GM23338 (cell line): Measurements from ENCODE around the gene SLC4A2.

Source experiments
- CREB1 ChIP-seq: fragments of 250-450 bp; sonication (Bioruptor Pico); IDR thresholded peaks from 2 replicates; pipeline ENCODE4 v1.5.0; 2020; ENCODE audit warnings: low read depth, mild to moderate bottlenecking, moderate library complexity
- EZH2 ChIP-seq: fragments of 200-600 bp; sonication (generic); IDR thresholded peaks from one replicate; pipeline ENCODE4 v1.8.0; 2017; ENCODE audit warnings: antibody characterized with exemption, mild to moderate bottlenecking, low read depth; ENCODE audit not compliant: unreplicated experiment
- EZH2phosphoT487 ChIP-seq: fragments of 200-600 bp; sonication (generic); IDR thresholded peaks from one replicate; pipeline ENCODE4 v1.8.1; 2018; ENCODE audit warnings: antibody characterized with exemption; ENCODE audit not compliant: unreplicated experiment
- NANOG ChIP-seq: IDR thresholded peaks from 2 replicates; pipeline ENCODE4 v1.6.1; 2016; ENCODE audit warnings: antibody characterized with exemption, borderline replicate concordance
- POLR2AphosphoS5 ChIP-seq: IDR thresholded peaks from 2 replicates; pipeline ENCODE4 v1.6.1; 2016; ENCODE audit warnings: antibody characterized with exemption, low read depth
- STAT1 ChIP-seq: IDR thresholded peaks from one replicate; pipeline ENCODE4 v1.6.1; 2016; ENCODE audit warnings: antibody characterized with exemption; ENCODE audit not compliant: unreplicated experiment
- TF ChIP-seq, protein P1 (sequence below), 2 experiments: fragments of 200-600 bp in 1 of 2; sonication (generic) in 1 of 2; conservative IDR thresholded peaks; 2 replicates each; pipeline versions ENCODE4 v1.5.1 to v1.6.1; 2016 to 2017; ENCODE audit warnings: antibody characterized with exemption in 2 of 2, low read depth in 2 of 2, mild to moderate bottlenecking in 2 of 2, moderate library complexity in 1 of 2
- TF ChIP-seq, protein P2 (sequence below): IDR thresholded peaks from 2 replicates; pipeline ENCODE4 v1.6.1; 2016; ENCODE audit warnings: antibody characterized with exemption
- TF ChIP-seq, protein P3 (sequence below): IDR thresholded peaks from one replicate; pipeline ENCODE4 v1.6.1; 2018; ENCODE audit warnings: antibody characterized with exemption; ENCODE audit not compliant: unreplicated experiment

DNA sequence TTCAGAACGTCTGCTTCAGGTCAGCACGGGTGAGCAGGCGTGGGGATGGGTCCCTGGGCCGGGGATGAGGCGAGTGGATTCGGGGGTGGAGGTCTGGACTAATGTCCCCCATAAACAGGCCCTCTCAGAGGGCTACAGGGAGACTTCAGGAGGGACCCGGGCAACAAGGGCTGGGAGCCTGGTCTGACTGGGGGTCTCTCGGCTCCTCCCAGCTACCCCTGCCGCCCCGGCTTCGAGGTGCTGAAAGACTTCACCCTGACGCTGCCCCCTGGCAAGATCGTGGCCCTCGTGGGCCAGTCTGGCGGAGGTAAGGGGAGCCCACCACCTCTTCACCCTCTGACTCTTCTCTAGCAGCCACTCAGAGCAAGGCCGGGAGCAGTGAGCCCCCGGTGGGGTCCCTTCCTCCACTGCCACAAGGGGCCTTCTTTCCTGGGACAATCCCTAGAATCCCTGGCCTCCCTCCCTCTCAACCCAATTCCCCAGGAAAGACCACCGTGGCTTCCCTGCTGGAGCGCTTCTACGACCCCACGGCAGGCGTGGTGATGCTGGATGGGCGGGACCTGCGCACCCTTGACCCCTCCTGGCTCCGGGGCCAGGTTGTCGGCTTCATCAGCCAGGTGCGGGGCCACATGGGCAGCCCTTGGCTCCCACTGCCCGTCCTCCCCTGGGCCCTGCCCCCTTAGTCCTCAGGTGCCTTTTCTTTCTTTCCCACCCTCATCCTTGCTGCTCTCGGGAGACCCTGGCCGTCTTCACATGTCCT lies 18.6 kb upstream of the SLC4A2 start:
- TF ChIP-seq, protein P1, sequence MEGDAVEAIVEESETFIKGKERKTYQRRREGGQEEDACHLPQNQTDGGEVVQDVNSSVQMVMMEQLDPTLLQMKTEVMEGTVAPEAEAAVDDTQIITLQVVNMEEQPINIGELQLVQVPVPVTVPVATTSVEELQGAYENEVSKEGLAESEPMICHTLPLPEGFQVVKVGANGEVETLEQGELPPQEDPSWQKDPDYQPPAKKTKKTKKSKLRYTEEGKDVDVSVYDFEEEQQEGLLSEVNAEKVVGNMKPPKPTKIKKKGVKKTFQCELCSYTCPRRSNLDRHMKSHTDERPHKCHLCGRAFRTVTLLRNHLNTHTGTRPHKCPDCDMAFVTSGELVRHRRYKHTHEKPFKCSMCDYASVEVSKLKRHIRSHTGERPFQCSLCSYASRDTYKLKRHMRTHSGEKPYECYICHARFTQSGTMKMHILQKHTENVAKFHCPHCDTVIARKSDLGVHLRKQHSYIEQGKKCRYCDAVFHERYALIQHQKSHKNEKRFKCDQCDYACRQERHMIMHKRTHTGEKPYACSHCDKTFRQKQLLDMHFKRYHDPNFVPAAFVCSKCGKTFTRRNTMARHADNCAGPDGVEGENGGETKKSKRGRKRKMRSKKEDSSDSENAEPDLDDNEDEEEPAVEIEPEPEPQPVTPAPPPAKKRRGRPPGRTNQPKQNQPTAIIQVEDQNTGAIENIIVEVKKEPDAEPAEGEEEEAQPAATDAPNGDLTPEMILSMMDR (conservative IDR thresholded peaks at IDR 0.05; ENCODE audit: low read depth in 2 of 2) = no peak
- TF ChIP-seq EZH2phosphoT487 (no peak), POLR2AphosphoS5 (no peak), NANOG (no peak), EZH2 (no peak), STAT1 (no peak), CREB1 (CRISPR knock-in tag) (no peak)
- TF ChIP-seq, protein P2, sequence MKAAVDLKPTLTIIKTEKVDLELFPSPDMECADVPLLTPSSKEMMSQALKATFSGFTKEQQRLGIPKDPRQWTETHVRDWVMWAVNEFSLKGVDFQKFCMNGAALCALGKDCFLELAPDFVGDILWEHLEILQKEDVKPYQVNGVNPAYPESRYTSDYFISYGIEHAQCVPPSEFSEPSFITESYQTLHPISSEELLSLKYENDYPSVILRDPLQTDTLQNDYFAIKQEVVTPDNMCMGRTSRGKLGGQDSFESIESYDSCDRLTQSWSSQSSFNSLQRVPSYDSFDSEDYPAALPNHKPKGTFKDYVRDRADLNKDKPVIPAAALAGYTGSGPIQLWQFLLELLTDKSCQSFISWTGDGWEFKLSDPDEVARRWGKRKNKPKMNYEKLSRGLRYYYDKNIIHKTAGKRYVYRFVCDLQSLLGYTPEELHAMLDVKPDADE = no peak
- TF ChIP-seq, protein P3, sequence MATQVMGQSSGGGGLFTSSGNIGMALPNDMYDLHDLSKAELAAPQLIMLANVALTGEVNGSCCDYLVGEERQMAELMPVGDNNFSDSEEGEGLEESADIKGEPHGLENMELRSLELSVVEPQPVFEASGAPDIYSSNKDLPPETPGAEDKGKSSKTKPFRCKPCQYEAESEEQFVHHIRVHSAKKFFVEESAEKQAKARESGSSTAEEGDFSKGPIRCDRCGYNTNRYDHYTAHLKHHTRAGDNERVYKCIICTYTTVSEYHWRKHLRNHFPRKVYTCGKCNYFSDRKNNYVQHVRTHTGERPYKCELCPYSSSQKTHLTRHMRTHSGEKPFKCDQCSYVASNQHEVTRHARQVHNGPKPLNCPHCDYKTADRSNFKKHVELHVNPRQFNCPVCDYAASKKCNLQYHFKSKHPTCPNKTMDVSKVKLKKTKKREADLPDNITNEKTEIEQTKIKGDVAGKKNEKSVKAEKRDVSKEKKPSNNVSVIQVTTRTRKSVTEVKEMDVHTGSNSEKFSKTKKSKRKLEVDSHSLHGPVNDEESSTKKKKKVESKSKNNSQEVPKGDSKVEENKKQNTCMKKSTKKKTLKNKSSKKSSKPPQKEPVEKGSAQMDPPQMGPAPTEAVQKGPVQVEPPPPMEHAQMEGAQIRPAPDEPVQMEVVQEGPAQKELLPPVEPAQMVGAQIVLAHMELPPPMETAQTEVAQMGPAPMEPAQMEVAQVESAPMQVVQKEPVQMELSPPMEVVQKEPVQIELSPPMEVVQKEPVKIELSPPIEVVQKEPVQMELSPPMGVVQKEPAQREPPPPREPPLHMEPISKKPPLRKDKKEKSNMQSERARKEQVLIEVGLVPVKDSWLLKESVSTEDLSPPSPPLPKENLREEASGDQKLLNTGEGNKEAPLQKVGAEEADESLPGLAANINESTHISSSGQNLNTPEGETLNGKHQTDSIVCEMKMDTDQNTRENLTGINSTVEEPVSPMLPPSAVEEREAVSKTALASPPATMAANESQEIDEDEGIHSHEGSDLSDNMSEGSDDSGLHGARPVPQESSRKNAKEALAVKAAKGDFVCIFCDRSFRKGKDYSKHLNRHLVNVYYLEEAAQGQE = no peak
